NT2/D1 (cell line): ENCODE data around the gene KCNJ14.

Experiments
- YY1 ChIP-seq: IDR thresholded peaks from 2 replicates; pipeline ENCODE4 v1.6.1; 2011; ENCODE audit not compliant: insufficient read length, insufficient read depth
- ZNF274 ChIP-seq: IDR thresholded peaks from 2 replicates; pipeline ENCODE4 v1.6.1; 2011; ENCODE audit warnings: mild to moderate bottlenecking, low read depth, low read length

DNA sequence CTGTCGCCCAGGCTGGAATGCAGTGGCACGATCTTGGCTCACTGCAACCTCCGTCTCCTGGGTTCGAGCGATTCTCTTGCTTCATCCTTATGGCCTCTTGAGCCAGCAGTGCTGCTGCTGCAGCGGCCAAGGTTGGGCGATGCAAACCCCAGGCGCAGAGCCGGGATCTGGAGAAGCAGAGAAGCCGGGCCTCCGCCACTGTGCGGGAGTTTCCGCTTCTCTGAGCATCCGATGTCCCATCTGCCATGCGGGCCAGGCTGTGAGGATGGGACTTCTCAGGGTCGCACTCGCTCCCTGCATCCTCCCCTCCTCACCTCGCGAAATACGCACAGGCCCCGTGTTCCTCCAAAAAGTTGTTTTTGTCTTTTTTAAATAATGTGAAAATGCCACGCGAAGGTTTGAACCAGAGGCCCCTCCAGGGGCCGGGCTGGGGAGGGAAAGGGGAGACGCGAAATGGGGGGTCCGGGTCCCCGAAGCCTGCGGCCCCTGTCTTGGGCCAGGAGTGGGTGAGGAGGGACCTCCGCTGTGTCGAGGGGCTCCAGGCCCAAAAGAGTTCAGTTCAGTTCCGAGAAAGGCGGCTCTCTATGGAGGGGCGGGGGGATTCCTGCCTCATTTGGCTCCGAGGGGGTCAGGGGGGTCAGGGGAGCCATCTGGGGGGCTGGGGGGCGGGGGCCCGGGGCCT, 29.7 kb downstream of the KCNJ14 start:
- TF ChIP-seq ZNF274 (no peak), YY1 (no peak)
